ENCODE data around the gene ME3. TPM values are rescaled to one million over a fixed set of nuclear protein-coding genes. Genes with fewer than 3 reads are reported as not detected.

Gene ME3
- total and polyA plus RNA-seq, 2 experiments from 2014 or later = 3.5 to 17.2 TPM

DNA sequence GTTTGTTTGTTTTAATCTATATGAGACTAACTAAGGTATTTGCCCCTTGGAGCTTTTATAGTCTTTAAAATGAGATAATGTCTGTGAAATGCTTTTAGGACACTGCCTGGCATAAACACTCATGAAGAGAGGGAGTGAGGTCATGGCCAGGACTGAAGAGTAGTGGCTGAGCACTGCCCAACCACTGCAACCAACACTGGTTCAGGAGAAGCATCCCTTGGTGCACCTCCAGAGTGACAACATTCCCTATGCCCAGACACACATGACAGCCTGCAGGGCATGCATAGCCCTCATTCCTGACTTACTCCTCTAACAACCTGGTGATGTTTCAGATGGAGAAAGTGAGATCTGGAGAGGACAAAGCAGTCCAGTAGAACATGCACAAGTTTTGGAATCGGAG lies 36.1 kb downstream of the ME3 start:
- DNase-seq (ENCODE audit: low read depth in 1 of 2, low spot score in 1 of 2) = no peak
- Histone ChIP-seq H3K4me1 (ENCODE audit: low read depth) (no peaks in the 10 kb centered on the region), H3K27me3 (no peaks in the 10 kb centered on the region), H3K9me3 (ENCODE audit: low read depth) (no peaks in the 10 kb centered on the region), H3K36me3 (no peaks in the 10 kb centered on the region), H3K4me3 (no peak overlapping the region), H3K27ac (no peak overlapping the region)
- TF ChIP-seq, protein P1, sequence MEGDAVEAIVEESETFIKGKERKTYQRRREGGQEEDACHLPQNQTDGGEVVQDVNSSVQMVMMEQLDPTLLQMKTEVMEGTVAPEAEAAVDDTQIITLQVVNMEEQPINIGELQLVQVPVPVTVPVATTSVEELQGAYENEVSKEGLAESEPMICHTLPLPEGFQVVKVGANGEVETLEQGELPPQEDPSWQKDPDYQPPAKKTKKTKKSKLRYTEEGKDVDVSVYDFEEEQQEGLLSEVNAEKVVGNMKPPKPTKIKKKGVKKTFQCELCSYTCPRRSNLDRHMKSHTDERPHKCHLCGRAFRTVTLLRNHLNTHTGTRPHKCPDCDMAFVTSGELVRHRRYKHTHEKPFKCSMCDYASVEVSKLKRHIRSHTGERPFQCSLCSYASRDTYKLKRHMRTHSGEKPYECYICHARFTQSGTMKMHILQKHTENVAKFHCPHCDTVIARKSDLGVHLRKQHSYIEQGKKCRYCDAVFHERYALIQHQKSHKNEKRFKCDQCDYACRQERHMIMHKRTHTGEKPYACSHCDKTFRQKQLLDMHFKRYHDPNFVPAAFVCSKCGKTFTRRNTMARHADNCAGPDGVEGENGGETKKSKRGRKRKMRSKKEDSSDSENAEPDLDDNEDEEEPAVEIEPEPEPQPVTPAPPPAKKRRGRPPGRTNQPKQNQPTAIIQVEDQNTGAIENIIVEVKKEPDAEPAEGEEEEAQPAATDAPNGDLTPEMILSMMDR (IDR thresholded peaks at IDR 0.05; ENCODE audit: low read depth, low read length) = no peak

DNA sequence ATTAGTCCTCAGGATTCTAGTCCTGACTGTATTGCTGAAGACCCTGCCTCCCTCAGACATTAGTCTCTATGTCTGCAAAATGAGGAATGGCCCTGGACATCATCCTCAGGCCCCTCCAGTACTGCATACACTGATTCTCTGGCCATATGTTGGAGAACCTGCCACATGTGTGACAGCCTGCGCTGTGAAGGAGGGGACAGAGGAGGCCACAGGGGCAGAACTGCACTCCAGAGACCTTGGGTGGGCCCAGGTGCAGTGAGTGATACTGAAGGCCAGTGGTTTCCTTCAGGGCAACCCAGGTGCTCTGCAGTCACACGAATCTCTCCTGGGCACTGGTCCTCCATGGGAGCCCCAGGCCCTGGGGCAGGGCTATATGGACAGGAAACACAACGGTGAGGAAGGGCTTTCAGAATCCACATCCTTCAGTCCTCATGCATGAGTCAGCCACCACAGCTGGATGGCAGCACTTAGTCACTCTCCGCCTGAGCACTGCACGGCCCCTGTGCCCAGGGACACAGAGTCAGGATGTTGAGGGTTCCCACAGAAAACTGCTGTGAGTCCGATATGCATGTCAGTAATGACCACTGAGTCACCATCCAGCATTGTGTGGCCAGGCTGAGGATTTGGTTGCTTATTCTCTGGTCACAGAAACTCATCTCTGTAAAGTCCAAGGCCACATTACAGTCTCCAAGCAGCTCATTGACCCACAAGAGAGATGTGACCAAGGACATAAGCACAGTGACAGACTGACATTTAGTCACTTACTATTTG lies 39.7 kb downstream of the ME3 start:
- Histone ChIP-seq H3K4me1 (ENCODE audit: low read depth) (peaks cover 7% of the 10 kb centered on the region), H3K4me3 (no peak overlapping the region), H3K36me3 (no peaks in the 10 kb centered on the region), H3K27me3 (no peaks in the 10 kb centered on the region), H3K9me3 (ENCODE audit: low read depth) (no peaks in the 10 kb centered on the region), H3K27ac (no peak overlapping the region)
- DNase-seq (ENCODE audit: low read depth in 1 of 2, low spot score in 1 of 2) = peak; percentile 17 to 88
- TF ChIP-seq, protein P1 (IDR thresholded peaks at IDR 0.05; ENCODE audit: low read depth, low read length) = peak; percentile 55

DNA sequence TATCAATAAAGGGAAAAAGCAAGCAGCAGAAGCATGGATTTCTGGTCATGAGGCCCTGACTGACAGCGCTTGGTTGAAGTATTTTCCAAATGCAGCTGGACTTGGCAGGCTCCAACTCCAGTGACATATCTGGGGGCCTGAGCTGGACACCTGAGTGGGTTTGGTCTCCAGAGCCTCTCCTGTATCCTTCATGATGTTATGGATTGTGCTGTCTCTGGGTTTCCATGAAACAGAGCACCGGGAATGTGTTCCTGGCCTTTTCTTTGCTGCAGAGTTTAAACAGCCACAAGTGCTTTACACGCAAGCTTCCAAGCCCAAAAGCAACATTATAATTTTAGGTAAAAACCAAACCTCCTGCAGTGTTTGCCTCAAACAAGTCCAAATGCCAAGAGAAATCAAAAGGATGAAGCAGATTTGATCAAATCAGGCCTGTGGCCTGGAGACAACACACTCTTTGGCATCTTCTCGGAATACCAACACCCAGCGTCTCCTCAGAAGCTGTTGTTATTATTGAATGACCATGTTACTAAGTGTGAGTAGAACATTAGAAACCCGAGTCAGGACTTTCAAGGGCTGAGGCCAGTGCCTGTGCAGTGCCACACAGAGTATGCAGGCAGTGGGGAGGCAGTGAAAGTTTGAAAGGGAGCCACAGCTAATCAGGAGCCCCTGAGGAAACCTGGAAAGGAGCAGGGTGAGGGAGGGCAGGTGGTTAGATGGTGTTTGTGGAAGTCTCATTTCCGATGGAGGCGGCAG lies 42.0 kb downstream of the ME3 start:
- DNase-seq (ENCODE audit: low read depth in 1 of 2, low spot score in 1 of 2) = no peak
- TF ChIP-seq, protein P1 (IDR thresholded peaks at IDR 0.05; ENCODE audit: low read depth, low read length) = no peak
- Histone ChIP-seq H3K9me3 (ENCODE audit: low read depth) (no peaks in the 10 kb centered on the region), H3K36me3 (no peaks in the 10 kb centered on the region), H3K4me1 (ENCODE audit: low read depth) (peaks cover 7% of the 10 kb centered on the region), H3K27ac (no peak overlapping the region), H3K4me3 (no peak overlapping the region), H3K27me3 (no peaks in the 10 kb centered on the region)

DNA sequence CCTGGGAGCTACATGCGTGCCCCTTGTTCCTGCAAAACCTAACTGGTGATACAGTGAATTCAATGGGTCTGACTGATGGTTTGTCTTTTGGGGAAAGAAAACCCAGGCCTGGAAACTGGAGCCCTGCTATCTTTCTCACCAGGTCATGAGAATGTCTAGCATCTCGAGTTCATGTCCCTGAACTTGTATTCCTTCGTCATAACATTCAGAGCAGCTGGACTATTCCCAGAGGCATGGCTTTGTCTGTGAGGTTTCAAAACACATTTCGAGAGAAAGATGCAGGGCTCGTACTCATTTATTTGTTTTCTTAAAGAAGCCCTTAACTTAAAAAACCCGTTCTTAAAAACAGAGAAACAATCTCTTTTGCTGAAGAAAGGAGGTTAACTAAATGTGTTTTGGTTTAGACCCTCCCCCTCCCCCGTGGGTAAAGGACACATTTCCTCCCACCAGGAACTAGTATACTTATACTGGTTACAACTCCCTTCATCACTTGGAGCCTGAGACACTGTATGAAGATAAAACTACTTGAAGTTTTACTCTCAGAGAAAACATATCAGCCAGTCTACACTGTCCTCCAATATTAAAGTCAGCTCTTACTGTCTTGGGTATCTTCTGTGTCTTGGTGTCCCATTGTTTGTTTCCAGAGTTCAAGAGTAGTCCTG lies 43.2 kb downstream of the ME3 start:
- peak in 1 of 2 donors; percentile 64 for DNase-seq (ENCODE audit: low read depth in 1 of 2, low spot score in 1 of 2)
- Histone ChIP-seq H3K27me3 (no peaks in the 10 kb centered on the region), H3K4me3 (no peak overlapping the region), H3K9me3 (ENCODE audit: low read depth) (no peaks in the 10 kb centered on the region), H3K4me1 (ENCODE audit: low read depth) (peaks cover 13% of the 10 kb centered on the region), H3K36me3 (no peaks in the 10 kb centered on the region), H3K27ac (no peak overlapping the region)
- TF ChIP-seq, protein P1 (IDR thresholded peaks at IDR 0.05; ENCODE audit: low read depth, low read length) = no peak

DNA sequence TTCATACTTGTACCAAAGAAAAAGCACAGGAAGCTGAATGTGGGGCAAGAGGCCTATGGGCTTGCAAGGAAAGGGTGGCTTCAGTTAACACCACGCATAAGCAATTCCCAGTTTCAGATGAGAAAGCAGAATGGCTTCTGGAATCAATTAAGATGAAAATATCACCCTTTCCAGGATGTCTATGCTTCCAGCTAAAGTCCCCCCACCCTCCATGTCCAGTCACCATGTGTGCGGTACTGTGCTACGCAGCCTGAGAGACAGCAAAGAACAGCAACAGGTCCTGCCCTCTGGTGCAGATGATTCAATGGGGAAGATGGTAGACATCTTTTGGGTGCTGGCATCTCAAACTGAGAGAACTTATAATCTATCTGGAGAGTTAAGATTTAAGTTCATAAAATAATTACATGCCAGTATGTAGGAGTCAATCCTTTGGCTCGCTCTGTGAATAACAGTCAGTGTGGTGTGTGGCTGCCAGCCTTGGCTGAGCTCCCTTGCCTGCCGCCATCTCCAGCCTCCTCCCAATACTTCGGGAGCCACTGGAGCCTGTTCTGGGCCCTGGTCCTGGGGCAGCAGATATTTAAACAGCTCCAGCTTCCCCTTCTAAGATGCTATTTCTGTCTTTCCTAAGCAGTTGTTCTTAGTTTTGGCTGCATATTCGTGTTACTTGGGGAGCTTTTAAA lies 44.5 kb downstream of the ME3 start:
- Histone ChIP-seq H3K4me3 (no peak overlapping the region), H3K9me3 (ENCODE audit: low read depth) (no peaks in the 10 kb centered on the region), H3K27ac (no peak overlapping the region), H3K36me3 (no peaks in the 10 kb centered on the region), H3K4me1 (ENCODE audit: low read depth) (peaks cover 17% of the 10 kb centered on the region), H3K27me3 (no peaks in the 10 kb centered on the region)
- TF ChIP-seq, protein P1 (IDR thresholded peaks at IDR 0.05; ENCODE audit: low read depth, low read length) = no peak
- no peak for DNase-seq (ENCODE audit: low read depth in 1 of 2, low spot score in 1 of 2)

All from cardiac muscle cell (in vitro differentiated cells and primary cell).